CD4-positive, alpha-beta T cell treated with Interleukin-4 for 4 hours (primary cell): ENCODE results near the gene GRAMD4.

ENCODE experiments used
- DNase-seq: peaks from one replicate; pipeline ENCODE4 v3.0.0-alpha.2; 2020

GRAMD4 gene

GRCh38 chr22:46659059-46659790 lies 39.0 kb downstream of the GRAMD4 start:
- DNase-seq: no peak

- no peak for DNase-seq
Measured at GRCh38 chr22:46659791-46660186, 39.6 kb downstream of the GRAMD4 start.

- DNase-seq: peak; percentile 19
Measured at GRCh38 chr22:46660604-46661201, 40.5 kb downstream of the GRAMD4 start.

- peak; percentile 51 for DNase-seq
Measured at GRCh38 chr22:46661221-46661851, 41.1 kb downstream of the GRAMD4 start.

GRCh38 chr22:46662226-46662625 lies 42.0 kb downstream of the GRAMD4 start:
- DNase-seq: no peak

- DNase-seq: no peak
Measured at GRCh38 chr22:46663001-46663400, 42.8 kb downstream of the GRAMD4 start.

GRCh38 chr22:46663436-46664100 lies 43.4 kb downstream of the GRAMD4 start:
- no peak for DNase-seq

GRCh38 chr22:46664301-46664855 lies 44.2 kb downstream of the GRAMD4 start:
- DNase-seq: no peak

GRCh38 chr22:46665151-46665695 lies 45.0 kb downstream of the GRAMD4 start:
- DNase-seq: no peak

GRCh38 chr22:46665751-46666280 lies 45.6 kb downstream of the GRAMD4 start:
- no peak for DNase-seq

GRCh38 chr22:46666577-46667244 lies 46.5 kb downstream of the GRAMD4 start:
- no peak for DNase-seq

- DNase-seq: no peak
Measured at GRCh38 chr22:46667245-46667623, 47.0 kb downstream of the GRAMD4 start.

- no peak for DNase-seq
Measured at GRCh38 chr22:46668116-46668515, 47.9 kb downstream of the GRAMD4 start.

GRCh38 chr22:46669201-46669600 lies 49.0 kb downstream of the GRAMD4 start:
- DNase-seq: no peak

GRCh38 chr22:46671824-46672432 lies 51.7 kb downstream of the GRAMD4 start:
- no peak for DNase-seq

GRCh38 chr22:46672731-46673130 lies 52.5 kb downstream of the GRAMD4 start:
- no peak for DNase-seq

- no peak for DNase-seq
Measured at GRCh38 chr22:46673205-46673604, 53.0 kb downstream of the GRAMD4 start.

- no peak for DNase-seq
Measured at GRCh38 chr22:46673662-46674236, 53.6 kb downstream of the GRAMD4 start.

- DNase-seq: peak; percentile 76
Measured at GRCh38 chr22:46674367-46674781, 54.2 kb downstream of the GRAMD4 start.

- no peak for DNase-seq
Measured at GRCh38 chr22:46674906-46675305, 54.7 kb downstream of the GRAMD4 start.

GRCh38 chr22:46675479-46675878 lies 55.3 kb downstream of the GRAMD4 start:
- DNase-seq: no peak
